K562 (cell line): ENCODE measurements around the gene CDSN. TPM values are rescaled to one million over a fixed set of nuclear protein-coding genes. Genes with fewer than 3 reads are reported as not detected.

ENCODE experiments used
- DACH1 ChIP-seq: fragments of 450-650 bp; IDR thresholded peaks from 2 replicates; pipeline ENCODE4 v1.6.1; 2018; ENCODE audit not compliant: partially characterized antibody
- EZH2 ChIP-seq: IDR thresholded peaks from 2 replicates; pipeline ENCODE4 v1.6.1; 2012; ENCODE audit warnings: low read depth, mild to moderate bottlenecking, inconsistent platforms, low read length, borderline replicate concordance
- POLR2AphosphoS5 ChIP-seq: IDR thresholded peaks from 2 replicates; pipeline ENCODE4 v1.6.1; 2011; ENCODE audit warnings: mild to moderate bottlenecking, low read depth, low read length, moderate library complexity; ENCODE audit not compliant: control insufficient read depth, insufficient read depth
- SMARCE1 ChIP-seq: fragments of 450-650 bp; IDR thresholded peaks from 2 replicates; pipeline ENCODE4 v1.7.1; 2016; ENCODE audit warnings: mild to moderate bottlenecking
- STAT6 ChIP-seq: sonication (generic); formaldehyde crosslinking; IDR thresholded peaks from 2 replicates; pipeline ENCODE4 v1.8.1; 2023; ENCODE audit warnings: mild to moderate bottlenecking, missing genetic modification reagents
- TBP ChIP-seq: optimal IDR thresholded peaks from 2 replicates; pipeline ENCODE3; 2011; ENCODE audit warnings: low read depth, low read length, improper control_type of control experiment
- TCF15 ChIP-seq: fragments of 250-450 bp; sonication (Bioruptor Pico); IDR thresholded peaks from 2 replicates; pipeline ENCODE4 v1.8.0; 2022; ENCODE audit warnings: moderate library complexity, mild to moderate bottlenecking, inconsistent platforms
- ZBTB40 ChIP-seq, 2 experiments: fragments of 450-650 bp in 1 of 2; sonication (generic) in 1 of 2; formaldehyde crosslinking in 1 of 2; IDR thresholded peaks; 2 replicates each; pipeline versions ENCODE4 v1.7.1 to v1.9.0; 2016 to 2022; ENCODE audit warnings: inconsistent platforms in 1 of 2, mild to moderate bottlenecking in 1 of 2, missing genetic modification reagents in 1 of 2
- ZBTB49 ChIP-seq: sonication (generic); formaldehyde crosslinking; IDR thresholded peaks from 2 replicates; pipeline ENCODE4 v1.8.0; 2022; ENCODE audit warnings: missing genetic modification reagents, mild to moderate bottlenecking, borderline replicate concordance
- ZEB2 ChIP-seq: fragments of 450-650 bp; IDR thresholded peaks from 2 replicates; pipeline ENCODE4 v1.6.1; 2016
- ZFP30 ChIP-seq: fragments of 250-450 bp; sonication (Bioruptor Pico); IDR thresholded peaks from 2 replicates; pipeline ENCODE4 v1.8.0; 2022; ENCODE audit warnings: moderate library complexity, mild to moderate bottlenecking, inconsistent platforms, borderline replicate concordance
- polyA plus RNA-seq, 8 experiments: library from polyadenylated mRNA; depleted of rRNA in 4 of 8; stranded (reverse) in 5 of 8; unstranded in 3 of 8; fragments of >200 nt; fragmentation: Nextera tagmentation in 2 of 8; fragmentation: Illumina TruSeq in 1 of 8; extraction: Ambion mirVana in 2 of 8; extraction: Trizol in 1 of 8; gene quantifications; 2 replicates each; pipeline versions ENCODE4 v1.2.1 to v1.2.3, GENCODE V29; 2011 to 2014; ENCODE audit warnings: inconsistent platforms in 1 of 8, missing spikeins in 1 of 8
- total RNA-seq, 7 experiments: library from RNA; depleted of rRNA in 6 of 7; stranded (reverse); fragments of >200 nt in 6 of 7; fragmentation: Illumina TruSeq in 2 of 7; extraction: Trizol in 2 of 7; gene quantifications; 2 replicates each; pipeline versions ENCODE4 v1.2.1 to v1.2.3, GENCODE V29; 2011 to 2021; ENCODE audit warnings: low replicate concordance in 1 of 7

The CDSN gene
- total and polyA plus RNA-seq, 9 of the 15 experiments (the other 6 are each of a cell fraction or from before 2014, with no cell fraction given) = not detected

- TF ChIP-seq ZBTB40 (IDR thresholded peaks at IDR 0.05) (peak; percentile 41; the same call in 1 of the 2 replicates), ZBTB40 (CRISPR knock-in tag; IDR thresholded peaks at IDR 0.05) (no peak), ZBTB49 (CRISPR knock-in tag) (no peak), SMARCE1 (peak; percentile 32), DACH1 (no peak), EZH2 (no peak), POLR2AphosphoS5 (no peak), STAT6 (CRISPR knock-in tag) (no peak), TBP (no peak), ZFP30 (CRISPR knock-in tag) (no peak), TCF15 (CRISPR knock-in tag) (no peak), ZEB2 (no peak)
Measured at GRCh38 chr6:31157513-31158139, 37.4 kb upstream of the CDSN start, which contains the start of gene CCHCR1 (continued).
